Activated CD4-positive, alpha-beta T cell treated with anti-CD3 and anti-CD28 coated beads, Interleukin-10, Interleukin-2, amounts not matched to agents 100 ng/mL and 50 ng/mL, durations not matched to agents 16 hours and 8 hours (primary cell): ENCODE results near the gene MYOZ2.

ENCODE experiments used
- DNase-seq: peaks from one replicate; pipeline ENCODE4 v3.0.0-alpha.2; 2020

Gene MYOZ2

GRCh38 chr4:119135721-119136121 lies at the start of gene MYOZ2:
Gene MYOZ2, plus strand, starts transcription at chr4:119135832. Its CDS starts 694 bp downstream, at chr4:119136526.
- DNase-seq, result no peak

DNA sequence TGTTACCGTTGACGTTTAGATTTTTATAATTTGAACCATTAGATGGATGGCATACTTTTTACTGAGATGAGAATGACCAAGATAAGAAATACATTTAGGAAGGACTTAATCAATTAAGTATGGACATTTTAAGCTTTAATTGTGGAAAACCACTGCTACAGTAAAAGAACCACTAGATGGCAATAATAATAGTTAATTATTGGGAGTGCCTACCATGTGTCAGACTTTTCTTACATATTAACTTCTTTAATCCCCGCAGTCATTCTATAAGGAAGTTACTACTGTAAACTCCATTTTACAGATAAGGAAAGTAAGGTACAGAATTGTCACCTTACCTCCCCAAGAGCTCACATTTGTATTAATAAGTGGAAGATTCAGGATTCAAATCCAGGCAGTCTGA lies 48.5 kb upstream of the MYOZ2 start:
- DNase-seq, result no peak

GRCh38 chr4:119087656-119088055 lies 48.0 kb upstream of the MYOZ2 start:
- DNase-seq, result no peak

- DNase-seq, result no peak
These were observed 42.4 kb upstream of the MYOZ2 start for GRCh38 chr4:119093042-119093827.

DNA sequence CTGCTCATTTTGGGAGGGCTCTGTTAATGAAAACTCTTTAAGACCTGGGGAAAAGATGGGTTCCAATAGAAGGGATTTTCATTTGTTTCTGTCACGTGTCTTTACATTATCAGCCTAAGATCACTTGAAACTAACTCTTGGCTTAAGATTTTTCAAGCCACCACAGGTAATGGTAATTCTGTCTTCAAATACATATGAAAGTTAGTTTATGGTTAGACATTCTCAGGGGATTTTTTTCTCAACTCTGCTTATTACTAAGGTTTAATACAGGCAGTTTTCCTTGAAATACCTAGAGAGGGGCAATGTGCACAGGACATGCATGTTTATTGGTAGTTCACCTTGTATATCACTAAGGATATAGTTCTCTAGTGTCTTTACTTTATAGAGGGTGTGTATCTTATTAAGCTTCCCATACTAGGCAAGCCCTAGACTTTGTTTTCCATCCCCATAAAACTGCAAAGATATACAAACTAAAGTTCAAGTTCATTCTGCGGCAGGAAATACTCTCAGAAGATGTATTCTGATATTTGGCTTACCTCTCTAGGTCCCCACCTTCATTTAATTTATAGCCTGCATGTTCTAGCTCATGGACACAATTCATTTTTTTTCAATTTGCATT lies 38.2 kb upstream of the MYOZ2 start:
- DNase-seq, result no peak

- no peak for DNase-seq
These were observed 37.3 kb upstream of the MYOZ2 start for GRCh38 chr4:119098306-119098705.

- DNase-seq, result no peak
These were observed 36.3 kb upstream of the MYOZ2 start for GRCh38 chr4:119099227-119099810.

DNA sequence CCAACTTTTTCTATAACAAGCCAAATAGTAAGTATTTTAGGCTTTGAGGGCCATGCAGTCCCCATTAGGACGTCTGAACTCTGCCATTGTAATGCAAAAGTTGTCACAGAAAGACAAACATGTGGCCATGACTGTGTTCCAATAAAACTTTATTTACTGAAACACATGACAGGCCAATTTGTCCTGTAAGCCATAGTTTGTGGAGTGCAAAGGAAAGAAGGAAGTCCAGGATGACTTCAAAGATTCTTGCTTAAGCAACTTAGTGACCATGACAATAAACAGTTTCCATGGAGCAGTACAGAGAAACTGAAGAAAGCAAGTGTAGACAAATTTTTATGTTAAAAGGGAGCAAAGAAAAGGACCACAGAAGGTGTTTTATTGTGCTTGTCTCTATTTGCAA lies 35.0 kb upstream of the MYOZ2 start:
- DNase-seq, result no peak

DNA sequence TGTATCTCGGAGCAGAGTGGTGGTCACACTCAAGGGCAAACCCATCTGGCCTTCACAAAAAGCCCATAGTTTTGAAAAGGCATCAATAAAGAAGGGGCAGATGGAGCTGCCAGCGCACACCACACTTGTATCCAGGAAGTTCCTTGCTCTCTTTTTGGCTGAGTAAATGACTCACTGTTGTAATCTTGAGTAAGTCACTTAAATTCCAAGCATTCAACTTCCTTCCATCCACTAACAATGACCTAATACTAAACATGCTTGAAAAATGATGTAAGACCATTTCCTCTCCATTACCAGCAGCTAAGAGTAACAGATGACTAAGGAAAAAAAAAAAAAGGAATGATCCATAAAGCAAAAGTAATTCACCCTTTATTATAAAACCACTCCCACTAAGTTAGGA lies 32.4 kb upstream of the MYOZ2 start:
- DNase-seq, result peak; percentile 6

- no peak for DNase-seq
These were observed 30.9 kb upstream of the MYOZ2 start for GRCh38 chr4:119104644-119105273.

- DNase-seq, result no peak
These were observed 30.0 kb upstream of the MYOZ2 start for GRCh38 chr4:119105605-119106004.

- no peak for DNase-seq
These were observed 29.3 kb upstream of the MYOZ2 start for GRCh38 chr4:119106036-119107000.

DNA sequence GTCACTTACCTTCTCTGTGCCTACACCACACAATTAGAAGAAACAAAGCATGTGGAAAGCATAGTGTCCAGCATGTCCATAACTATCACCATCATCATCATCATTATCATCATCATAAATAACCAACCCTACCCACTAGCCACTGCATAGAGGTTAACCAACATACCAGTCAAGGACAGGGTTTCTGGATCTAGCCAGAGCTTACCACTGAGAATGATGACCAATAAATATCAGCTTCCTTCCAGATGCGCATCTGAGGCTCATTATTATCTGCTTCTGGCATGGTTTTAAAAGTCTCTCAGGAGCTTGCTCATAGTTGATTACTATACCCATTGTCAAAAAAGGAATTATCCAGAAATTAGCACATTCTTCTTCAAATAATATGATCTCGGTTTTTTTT lies 25.5 kb upstream of the MYOZ2 start:
- no peak for DNase-seq

DNA sequence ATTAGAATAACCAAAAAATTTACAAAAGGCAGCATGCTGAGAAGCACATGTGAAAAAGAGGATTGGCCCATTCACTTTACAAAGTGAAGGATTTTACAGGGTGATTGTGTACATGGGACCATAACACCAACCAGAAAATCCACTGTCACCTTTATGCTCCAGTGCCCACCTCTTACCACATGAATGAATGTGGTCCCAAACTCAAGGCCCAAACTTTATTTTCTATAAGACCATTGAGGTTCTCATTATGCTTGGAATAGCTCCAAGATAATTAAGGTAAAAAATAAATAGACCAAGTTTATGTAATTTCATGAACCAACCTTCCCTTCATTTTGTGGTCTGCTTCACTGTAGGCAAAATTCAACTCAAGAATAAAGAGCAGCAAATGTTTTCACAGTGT lies 24.3 kb upstream of the MYOZ2 start:
- DNase-seq, result no peak

GRCh38 chr4:119113033-119113655 lies 22.5 kb upstream of the MYOZ2 start:
- peak; percentile 29 for DNase-seq

- DNase-seq, result no peak
These were observed 19.6 kb upstream of the MYOZ2 start for GRCh38 chr4:119116021-119116420.

DNA sequence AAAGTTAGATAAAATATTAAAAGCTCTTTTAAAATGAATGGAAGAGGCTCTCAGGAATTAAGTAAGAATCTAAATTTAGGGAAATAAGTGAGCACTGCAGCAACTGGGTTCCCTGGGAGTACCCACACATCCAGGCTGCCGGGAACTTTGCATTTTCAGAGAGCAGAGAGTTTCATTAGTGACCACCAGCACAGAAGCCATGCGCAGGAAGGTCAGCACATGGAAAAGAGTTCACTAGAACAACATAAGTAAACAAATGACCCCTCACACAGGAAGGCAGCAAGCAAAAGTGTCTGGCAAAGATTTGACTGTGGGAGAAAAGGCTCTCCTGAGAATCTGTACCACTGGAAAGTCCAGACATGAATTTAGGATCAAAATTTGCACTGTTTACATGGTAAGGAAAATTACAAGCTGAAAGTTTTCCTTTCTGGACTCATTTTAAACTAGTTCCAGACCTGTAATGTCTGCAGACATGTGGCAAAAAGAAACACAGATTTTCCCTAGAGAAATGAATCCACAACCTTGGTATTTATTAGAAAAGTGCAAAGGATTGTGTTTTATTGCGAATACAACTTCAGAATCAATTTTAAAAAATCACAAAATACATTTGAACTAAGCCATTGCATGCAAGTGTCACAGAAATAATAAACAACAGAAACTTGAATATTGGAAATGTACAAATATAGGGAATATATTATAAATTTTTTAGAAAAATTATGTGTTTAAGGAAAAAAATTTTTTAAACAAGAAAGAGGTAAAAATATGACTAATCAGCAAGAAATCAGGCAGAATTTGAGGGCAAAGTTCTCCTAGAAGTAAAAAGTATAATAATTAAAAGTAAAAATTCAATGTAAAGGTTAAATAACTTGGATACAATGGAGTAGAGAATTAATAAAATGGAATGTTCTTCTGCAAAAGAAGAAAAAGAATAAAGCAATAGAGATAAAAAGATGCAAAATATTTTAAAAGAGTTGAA lies 18.4 kb upstream of the MYOZ2 start:
- DNase-seq, result no peak

GRCh38 chr4:119118397-119118796 lies 17.2 kb upstream of the MYOZ2 start:
- no peak for DNase-seq

DNA sequence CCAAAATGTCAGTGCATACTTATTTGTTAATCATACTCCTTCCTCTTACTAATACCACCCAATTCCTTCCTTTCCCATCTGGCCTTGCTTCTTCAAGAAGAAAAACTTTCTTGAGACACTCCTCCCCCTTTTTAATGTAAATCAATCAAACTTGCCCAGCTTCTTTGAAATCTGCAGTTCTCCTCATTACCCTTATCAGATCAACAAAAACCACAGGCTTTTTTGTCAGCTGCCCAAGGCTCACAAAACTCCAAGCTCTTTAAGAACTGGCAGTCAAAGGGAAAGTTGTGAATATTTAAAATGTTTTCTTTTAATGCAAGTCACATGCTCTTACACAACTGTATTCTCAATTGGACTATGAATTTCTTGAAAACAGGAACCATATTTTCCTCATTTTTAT lies 11.3 kb upstream of the MYOZ2 start:
- no peak for DNase-seq

GRCh38 chr4:119125931-119126330 lies 9.7 kb upstream of the MYOZ2 start:
- DNase-seq, result no peak

GRCh38 chr4:119128148-119128547 lies 7.5 kb upstream of the MYOZ2 start:
- DNase-seq, result no peak
